Measurements from ENCODE around the gene ARHGAP25. TPM values are rescaled to one million over a fixed set of nuclear protein-coding genes. Genes with fewer than 3 reads are reported as not detected.

The ARHGAP25 gene, protein sequence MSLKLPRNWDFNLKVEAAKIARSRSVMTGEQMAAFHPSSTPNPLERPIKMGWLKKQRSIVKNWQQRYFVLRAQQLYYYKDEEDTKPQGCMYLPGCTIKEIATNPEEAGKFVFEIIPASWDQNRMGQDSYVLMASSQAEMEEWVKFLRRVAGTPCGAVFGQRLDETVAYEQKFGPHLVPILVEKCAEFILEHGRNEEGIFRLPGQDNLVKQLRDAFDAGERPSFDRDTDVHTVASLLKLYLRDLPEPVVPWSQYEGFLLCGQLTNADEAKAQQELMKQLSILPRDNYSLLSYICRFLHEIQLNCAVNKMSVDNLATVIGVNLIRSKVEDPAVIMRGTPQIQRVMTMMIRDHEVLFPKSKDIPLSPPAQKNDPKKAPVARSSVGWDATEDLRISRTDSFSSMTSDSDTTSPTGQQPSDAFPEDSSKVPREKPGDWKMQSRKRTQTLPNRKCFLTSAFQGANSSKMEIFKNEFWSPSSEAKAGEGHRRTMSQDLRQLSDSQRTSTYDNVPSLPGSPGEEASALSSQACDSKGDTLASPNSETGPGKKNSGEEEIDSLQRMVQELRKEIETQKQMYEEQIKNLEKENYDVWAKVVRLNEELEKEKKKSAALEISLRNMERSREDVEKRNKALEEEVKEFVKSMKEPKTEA
- 4.3 TPM for total RNA-seq

DNA sequence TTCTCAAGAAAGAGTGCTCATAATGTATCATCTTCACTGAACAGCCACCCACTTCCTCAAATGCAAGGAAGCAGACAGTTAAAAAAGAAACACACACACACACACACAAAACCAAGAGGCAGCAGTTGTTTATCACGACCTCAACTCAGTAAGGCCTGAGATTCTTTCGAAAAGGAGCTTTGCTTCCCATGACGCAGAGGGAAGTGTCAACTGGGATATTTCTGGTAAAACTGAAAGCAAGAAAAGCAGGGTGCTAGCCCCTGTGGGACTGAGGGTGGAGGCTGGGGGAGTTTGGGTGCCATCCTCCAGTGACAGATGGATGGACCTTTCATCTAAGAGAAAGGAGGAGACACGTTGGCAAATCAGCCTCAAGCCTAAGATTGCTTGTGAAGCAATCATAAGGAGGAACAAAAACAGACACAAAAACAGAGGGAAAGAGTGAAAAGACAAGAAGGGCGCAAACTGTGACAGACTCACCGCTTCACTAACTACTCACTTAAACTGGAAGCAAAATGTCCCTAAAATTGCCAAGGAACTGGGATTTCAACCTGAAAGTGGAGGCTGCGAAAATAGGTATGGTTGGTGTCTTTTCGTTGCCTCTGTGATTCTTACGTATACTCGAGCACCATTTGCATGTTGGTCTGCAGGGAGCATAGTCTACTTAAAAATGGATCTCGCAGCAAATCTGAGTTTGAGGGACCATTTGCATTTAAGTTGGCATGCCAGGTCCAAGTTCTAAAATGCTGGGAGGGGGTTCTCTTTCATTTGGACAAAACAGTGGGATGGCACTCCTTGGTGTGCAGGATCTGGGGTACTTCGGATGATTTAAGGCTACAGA is at the start of gene ARHGAP25:
ARHGAP25 (plus strand) TSS at position 124 of the 838 bp plus-strand sequence; CDS start at position 513, 389 bp downstream.

DNA sequence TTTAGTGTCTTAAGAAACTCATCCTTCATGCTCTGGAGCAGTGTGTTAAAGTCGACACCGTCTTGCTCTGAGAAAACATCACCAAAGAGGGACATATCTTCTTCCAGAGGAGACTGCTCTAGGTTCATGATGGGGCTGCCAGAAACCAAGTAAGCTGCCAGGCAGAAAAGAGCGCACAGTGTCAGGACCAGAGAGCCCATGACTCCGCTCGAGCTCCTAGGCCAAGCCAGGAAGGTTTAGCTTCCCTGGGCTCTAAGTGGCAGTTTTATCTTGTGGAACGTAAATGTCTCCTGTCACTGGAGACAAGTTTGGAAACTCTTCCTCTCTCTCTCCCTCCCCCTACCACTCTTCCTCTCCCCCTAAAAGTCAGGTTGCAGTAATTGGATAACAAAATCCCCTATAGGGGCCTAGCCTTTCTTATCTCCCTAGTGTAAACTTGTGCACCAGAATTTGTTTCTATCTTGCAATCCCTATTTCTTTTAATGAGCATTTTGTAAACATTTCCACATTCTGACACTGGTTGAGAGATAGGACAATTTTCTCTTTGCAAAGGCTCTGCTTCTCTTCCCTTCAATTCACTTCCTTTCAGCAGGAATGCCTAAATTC is 136.7 kb downstream of the ARHGAP25 start, which contains the start of gene BMP10:
BMP10 (minus strand) TSS at position 239 of the 606 bp plus-strand sequence; CDS start at position 200, 39 bp downstream.

Other genes with a start within 250 kb of the ARHGAP25 start
- 3.1 TPM for gene PROKR1, start 91.2 kb upstream of the ARHGAP25 start, total RNA-seq
- gene BMP10, start 136.6 kb downstream of the ARHGAP25 start, total RNA-seq, result not detected
- gene GKN2, start 218.1 kb downstream of the ARHGAP25 start, total RNA-seq, result not detected
- gene GKN1, start 239.8 kb downstream of the ARHGAP25 start, total RNA-seq, result not detected

Measured in camera-type eye (tissue), 1 donor.